Neural crest cell (in vitro differentiated cells): ENCODE results near the gene CALR. TPM values are rescaled to one million over a fixed set of nuclear protein-coding genes. Genes with fewer than 3 reads are reported as not detected.

ENCODE experiments used
- DNase-seq: peaks from one replicate; pipeline ENCODE4 v3.0.0; 2021; ENCODE audit warnings: low read depth, mixed read lengths, low spot score
- H3K27ac Mint-ChIP-seq: one replicate; pipeline ENCODE4 v1.8.0; 2021; ENCODE audit warnings: mild to moderate bottlenecking, mixed read lengths; ENCODE audit not compliant: unreplicated experiment
- H3K27me3 Mint-ChIP-seq: 2 replicates; pipeline ENCODE4 v1.8.0; 2021; ENCODE audit warnings: low read depth, mild to moderate bottlenecking, mixed read lengths
- H3K36me3 Mint-ChIP-seq: 2 replicates; pipeline ENCODE4 v1.8.0; 2021; ENCODE audit warnings: low read depth, mild to moderate bottlenecking, mixed read lengths
- H3K4me1 Mint-ChIP-seq: 2 replicates; pipeline ENCODE4 v1.8.0; 2021; ENCODE audit warnings: mixed read lengths
- H3K4me3 Mint-ChIP-seq: one replicate; pipeline ENCODE4 v1.8.0; 2021; ENCODE audit warnings: mild to moderate bottlenecking, mixed read lengths
- H3K9me3 Mint-ChIP-seq: 2 replicates; pipeline ENCODE4 v1.8.0; 2021; ENCODE audit warnings: mixed read lengths
- total RNA-seq: library from RNA; stranded (reverse); gene quantifications from 2 replicates; pipeline ENCODE4 v1.2.1, GENCODE V29; 2021
- TF ChIP-seq, protein P1 (sequence below): fragments of 200-600 bp; sonication (generic); conservative IDR thresholded peaks from 2 replicates; pipeline ENCODE4 v1.5.0; 2021; ENCODE audit warnings: antibody characterized with exemption, mild to moderate bottlenecking

CALR gene
- total RNA-seq, 1 donor from 2014 or later, result 679 TPM

- TF ChIP-seq, protein P1, sequence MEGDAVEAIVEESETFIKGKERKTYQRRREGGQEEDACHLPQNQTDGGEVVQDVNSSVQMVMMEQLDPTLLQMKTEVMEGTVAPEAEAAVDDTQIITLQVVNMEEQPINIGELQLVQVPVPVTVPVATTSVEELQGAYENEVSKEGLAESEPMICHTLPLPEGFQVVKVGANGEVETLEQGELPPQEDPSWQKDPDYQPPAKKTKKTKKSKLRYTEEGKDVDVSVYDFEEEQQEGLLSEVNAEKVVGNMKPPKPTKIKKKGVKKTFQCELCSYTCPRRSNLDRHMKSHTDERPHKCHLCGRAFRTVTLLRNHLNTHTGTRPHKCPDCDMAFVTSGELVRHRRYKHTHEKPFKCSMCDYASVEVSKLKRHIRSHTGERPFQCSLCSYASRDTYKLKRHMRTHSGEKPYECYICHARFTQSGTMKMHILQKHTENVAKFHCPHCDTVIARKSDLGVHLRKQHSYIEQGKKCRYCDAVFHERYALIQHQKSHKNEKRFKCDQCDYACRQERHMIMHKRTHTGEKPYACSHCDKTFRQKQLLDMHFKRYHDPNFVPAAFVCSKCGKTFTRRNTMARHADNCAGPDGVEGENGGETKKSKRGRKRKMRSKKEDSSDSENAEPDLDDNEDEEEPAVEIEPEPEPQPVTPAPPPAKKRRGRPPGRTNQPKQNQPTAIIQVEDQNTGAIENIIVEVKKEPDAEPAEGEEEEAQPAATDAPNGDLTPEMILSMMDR, result no peak
- Mint-ChIP-seq H3K4me1 (peaks cover 2% of the 10 kb centered on the region), H3K9me3 (no peaks in the 10 kb centered on the region), H3K27me3 (peaks cover 39% of the 10 kb centered on the region), H3K27ac (no peak overlapping the region), H3K36me3 (no peaks in the 10 kb centered on the region), H3K4me3 (no peak overlapping the region)
- DNase-seq, result no peak
These were observed 41.6 kb downstream of the CALR start for GRCh38 chr19:12979974-12980373.

DNA sequence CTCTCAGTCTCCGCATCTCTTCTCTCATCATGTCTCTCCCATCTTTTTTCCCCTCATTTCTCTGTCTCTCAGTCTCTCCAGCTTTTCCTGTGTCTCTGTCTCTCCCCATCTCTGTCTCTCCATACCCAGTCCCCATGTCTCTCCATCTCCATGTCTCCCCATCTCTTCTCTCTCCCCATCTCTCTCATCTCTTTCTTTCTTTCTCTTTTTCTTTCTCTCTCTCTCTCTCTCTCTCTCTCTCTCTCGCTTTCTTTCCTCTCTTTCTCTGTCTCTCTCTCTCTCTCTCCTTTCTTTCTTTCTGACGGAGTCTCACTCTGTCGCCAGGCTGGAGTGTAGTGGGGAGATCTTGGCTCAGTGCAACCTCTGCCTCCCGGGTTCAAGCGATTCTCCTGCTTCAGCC lies 44.2 kb downstream of the CALR start:
- no peak for DNase-seq
- Mint-ChIP-seq H3K27ac (no peak overlapping the region), H3K36me3 (no peaks in the 10 kb centered on the region), H3K9me3 (no peaks in the 10 kb centered on the region), H3K27me3 (peaks cover 28% of the 10 kb centered on the region), H3K4me1 (peaks cover 9% of the 10 kb centered on the region), H3K4me3 (no peak overlapping the region)
- TF ChIP-seq, protein P1, result no peak

- Mint-ChIP-seq H3K4me3 (no peak overlapping the region), H3K27me3 (peaks cover 24% of the 10 kb centered on the region), H3K4me1 (peaks cover 9% of the 10 kb centered on the region)
These were observed 44.7 kb downstream of the CALR start for GRCh38 chr19:12983091-12983490.

GRCh38 chr19:12983542-12984142 lies 45.2 kb downstream of the CALR start:
- DNase-seq, result peak; percentile 76
- H3K9me3 Mint-ChIP-seq, result no peaks in the 10 kb centered on the region
- H3K4me1 Mint-ChIP-seq, result peaks cover 9% of the 10 kb centered on the region
- TF ChIP-seq, protein P1, result peak; percentile 89
- peaks cover 20% of the 10 kb centered on the region for H3K27me3 Mint-ChIP-seq
- no peak overlapping the region for H3K4me3 Mint-ChIP-seq
- H3K36me3 Mint-ChIP-seq, result no peaks in the 10 kb centered on the region
- H3K27ac Mint-ChIP-seq, result no peak overlapping the region

More at GRCh38 chr19:12983091-12983490, 44.7 kb downstream of the CALR start:
- no peak overlapping the region for H3K27ac Mint-ChIP-seq
- TF ChIP-seq, protein P1, result no peak
- no peaks in the 10 kb centered on the region for H3K9me3 Mint-ChIP-seq
- no peaks in the 10 kb centered on the region for H3K36me3 Mint-ChIP-seq
- no peak for DNase-seq

DNA sequence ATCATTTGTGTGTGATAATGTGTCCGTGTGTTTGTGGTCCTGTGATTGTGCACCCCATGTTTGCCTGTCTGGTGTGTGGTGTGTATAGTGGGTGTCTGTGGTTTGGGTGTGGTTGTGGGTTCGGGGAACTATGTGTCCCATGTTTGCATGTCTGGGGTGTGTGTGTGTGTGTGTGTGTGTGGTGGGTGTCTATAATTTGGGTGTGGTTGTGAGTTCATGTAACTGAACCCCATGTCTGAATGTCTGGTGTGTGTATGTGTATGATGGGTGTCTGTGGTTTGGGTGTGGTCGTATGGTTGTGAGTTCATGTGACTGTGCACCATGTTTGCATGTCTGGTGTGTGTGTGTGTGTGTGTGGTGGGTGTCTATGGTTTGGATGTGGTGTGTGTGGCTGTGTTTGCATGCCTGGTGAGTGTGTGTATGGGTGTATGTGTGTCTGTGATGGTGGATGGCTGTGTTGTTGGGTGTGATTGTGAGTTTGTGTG lies 45.8 kb downstream of the CALR start:
- no peak for DNase-seq
- Mint-ChIP-seq H3K27ac (no peak overlapping the region), H3K4me1 (peaks cover 9% of the 10 kb centered on the region), H3K4me3 (no peak overlapping the region), H3K36me3 (no peaks in the 10 kb centered on the region), H3K9me3 (no peaks in the 10 kb centered on the region), H3K27me3 (peaks cover 15% of the 10 kb centered on the region)
- TF ChIP-seq, protein P1, result no peak
